T-helper 22 cell (primary cell): ENCODE data around the gene CAPN9.

Experiments
- DNase-seq: peaks from one replicate; pipeline ENCODE4 v3.0.0-alpha.2; 2020; ENCODE audit warnings: low read depth

The CAPN9 gene

DNA sequence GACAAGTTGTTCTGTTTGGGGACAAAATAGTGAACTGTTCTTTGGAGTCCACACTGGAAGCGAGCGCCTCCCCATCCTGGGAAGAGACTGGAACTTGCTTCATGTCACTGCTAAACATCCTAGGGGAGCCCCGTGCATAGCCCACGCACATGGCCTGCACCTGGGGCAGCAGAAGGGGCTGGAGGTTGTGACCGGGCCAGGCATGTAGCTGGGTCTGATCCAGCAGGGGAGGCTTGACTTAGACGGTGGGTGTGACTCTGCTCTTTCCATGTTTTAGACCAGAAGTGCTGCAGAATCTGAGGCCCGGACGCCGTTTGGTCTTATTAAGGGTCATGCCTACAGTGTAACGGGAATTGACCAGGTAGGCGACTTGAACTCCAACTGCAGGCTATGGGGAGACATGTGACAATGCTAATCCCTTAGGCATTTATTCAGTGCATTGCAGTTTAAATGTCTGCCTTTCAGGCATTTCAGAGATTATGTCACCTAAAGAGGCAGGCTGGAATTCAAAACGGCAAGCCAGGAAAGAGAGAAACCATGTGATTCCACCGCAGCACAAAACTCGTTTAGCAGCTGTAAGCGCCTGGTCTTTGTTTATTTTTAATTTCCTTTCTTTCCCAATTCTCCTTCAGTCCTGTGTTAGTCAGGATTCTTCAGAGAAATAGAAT, 21.8 kb downstream of the CAPN9 start:
- DNase-seq, result no peak

GRCh38 chr1:230770317-230770716, 23.1 kb downstream of the CAPN9 start:
- DNase-seq, result no peak

GRCh38 chr1:230771773-230772354, 24.7 kb downstream of the CAPN9 start:
- no peak for DNase-seq

GRCh38 chr1:230772457-230773395, 25.5 kb downstream of the CAPN9 start:
- no peak for DNase-seq

GRCh38 chr1:230773396-230774033, 26.3 kb downstream of the CAPN9 start:
- DNase-seq, result no peak

GRCh38 chr1:230778916-230779590, 31.9 kb downstream of the CAPN9 start:
- DNase-seq, result no peak

DNA sequence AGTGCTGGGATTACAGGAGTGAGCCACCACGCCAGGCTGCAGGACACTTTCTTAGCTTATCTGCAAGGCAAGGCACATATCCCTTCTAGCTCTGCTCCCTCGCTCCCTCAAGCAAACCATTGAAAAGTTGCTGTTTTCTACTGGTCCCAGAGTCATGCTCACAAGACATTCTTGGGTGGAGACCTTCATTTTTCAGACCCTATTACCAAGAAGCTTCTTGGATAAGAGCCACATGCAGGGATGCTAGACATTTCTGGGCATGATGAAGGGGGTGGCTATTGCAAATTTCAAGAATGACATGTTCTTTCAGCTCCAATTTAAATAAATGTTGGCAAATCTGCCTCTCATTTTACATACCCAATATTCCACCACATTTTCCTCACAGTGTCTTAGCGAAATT, 33.9 kb downstream of the CAPN9 start:
- no peak for DNase-seq

GRCh38 chr1:230781594-230781993, 34.4 kb downstream of the CAPN9 start:
- DNase-seq, result no peak

- no peak for DNase-seq
Measured at GRCh38 chr1:230784163-230784562, 37.0 kb downstream of the CAPN9 start.

GRCh38 chr1:230785636-230786384, 38.6 kb downstream of the CAPN9 start:
- DNase-seq, result no peak

DNA sequence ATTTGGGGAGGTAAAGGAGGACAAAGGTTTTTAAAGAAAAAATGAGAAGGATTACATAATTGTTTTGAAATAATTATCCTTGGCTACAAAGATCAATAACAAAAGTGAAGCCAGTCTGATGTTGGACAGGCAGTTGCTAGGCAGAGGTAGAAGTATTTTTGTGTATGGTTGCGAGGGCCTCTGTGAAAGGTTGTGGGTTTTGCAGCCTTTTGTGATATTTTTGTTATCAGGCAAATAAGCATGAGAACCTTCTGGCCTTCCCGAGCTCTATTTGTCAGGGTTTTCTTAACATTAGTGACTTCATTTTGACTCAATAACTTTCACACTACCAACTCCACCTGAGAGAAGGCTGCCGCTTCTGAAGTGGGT, 39.2 kb downstream of the CAPN9 start:
- DNase-seq, result no peak

DNA sequence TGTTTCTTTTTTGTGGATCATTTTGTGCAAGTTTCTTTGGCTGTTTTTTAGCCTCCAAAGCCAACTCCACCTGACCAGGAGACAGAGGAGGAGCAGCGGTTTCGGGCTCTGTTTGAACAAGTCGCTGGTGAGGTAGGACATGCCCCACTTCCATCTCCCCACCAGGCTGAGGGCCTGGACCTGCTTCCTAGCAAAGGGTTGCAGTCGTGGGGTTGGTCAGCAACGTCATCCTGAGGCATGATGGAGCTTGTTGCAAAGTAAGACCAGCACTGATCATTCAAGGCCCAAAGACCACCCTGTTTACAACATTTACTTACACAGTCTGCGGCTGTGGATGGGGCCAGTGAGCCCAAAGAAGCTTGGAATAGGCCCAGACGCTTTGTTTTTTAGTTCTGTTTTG, 40.3 kb downstream of the CAPN9 start:
- no peak for DNase-seq

DNA sequence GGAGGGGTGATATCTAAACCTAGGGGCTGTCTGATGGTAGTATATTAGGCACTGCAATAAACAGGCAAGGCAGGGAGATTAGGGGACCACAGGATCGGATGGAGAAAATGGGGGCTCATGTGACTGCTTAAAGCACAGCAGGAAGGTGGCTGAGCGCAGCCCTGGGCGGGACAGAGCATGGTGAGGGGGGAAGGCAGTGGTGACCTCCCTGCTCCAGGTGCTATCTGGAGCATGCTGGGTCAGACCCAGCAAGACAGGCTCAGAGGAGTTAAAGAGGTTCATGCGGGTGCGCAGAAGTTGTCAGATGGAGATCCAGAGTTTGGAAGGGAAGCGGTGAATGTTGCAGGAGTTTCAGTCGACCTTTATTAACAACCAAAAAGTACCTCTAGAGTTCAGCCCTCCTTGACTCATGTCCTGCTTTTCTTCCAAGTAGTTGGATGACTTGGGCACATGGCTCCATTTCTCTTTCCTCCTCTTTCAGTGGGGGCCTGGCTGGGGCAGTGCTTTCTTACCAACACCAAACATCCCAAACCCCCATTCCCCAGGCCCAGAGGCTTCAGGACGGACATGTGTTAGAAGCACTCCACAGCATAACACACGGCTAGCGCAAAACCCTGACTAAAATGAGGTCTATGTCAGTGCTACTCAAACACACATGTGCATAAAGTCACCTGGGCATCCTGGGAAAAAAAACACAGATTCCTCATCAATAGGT, 41.5 kb downstream of the CAPN9 start:
- DNase-seq, result no peak

DNA sequence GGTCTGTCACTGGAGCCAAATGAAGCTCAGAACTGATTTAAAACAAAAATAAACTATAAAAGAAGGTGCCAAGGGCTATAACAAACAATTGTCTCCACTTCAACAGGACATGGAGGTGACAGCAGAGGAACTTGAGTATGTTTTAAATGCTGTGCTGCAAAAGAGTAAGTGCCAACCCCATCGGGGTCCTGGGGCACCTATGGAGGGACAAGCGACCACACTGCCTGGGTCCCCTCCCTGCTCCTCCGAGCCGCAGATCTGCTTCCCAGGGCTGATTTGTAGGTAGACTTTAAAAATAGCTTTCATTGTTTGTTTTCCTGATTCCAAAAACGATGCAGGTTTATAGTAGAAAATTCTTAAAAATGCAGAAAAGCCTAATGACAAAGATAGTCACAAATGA, 42.8 kb downstream of the CAPN9 start:
- no peak for DNase-seq

DNA sequence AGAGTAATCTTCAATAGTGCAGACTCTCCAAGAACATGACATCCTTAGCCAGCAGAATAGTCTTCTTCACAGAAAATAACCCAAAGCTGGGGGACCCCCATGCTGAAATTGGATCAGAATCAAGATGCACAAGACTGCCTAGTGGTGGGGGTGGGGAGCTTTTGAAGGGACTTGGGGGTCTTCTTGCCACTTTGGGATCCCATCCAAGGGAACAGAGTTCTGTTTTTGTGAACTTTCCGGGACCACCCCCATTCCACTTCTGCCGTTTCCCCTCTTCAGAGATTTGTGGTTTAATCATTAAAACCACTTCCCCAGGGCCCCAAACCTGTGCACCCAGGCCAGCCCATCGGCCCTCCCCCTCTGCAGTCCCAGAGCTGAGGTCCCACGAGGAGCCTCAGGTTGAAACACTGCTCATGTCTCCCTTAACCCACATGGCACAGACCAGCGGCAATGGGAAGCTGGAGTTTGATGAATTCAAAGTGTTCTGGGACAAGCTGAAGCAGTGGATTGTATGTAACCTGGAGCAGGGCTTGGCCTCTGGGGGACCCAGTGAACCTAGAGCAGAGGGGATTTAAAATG, 44.9 kb downstream of the CAPN9 start:
- no peak for DNase-seq

DNA sequence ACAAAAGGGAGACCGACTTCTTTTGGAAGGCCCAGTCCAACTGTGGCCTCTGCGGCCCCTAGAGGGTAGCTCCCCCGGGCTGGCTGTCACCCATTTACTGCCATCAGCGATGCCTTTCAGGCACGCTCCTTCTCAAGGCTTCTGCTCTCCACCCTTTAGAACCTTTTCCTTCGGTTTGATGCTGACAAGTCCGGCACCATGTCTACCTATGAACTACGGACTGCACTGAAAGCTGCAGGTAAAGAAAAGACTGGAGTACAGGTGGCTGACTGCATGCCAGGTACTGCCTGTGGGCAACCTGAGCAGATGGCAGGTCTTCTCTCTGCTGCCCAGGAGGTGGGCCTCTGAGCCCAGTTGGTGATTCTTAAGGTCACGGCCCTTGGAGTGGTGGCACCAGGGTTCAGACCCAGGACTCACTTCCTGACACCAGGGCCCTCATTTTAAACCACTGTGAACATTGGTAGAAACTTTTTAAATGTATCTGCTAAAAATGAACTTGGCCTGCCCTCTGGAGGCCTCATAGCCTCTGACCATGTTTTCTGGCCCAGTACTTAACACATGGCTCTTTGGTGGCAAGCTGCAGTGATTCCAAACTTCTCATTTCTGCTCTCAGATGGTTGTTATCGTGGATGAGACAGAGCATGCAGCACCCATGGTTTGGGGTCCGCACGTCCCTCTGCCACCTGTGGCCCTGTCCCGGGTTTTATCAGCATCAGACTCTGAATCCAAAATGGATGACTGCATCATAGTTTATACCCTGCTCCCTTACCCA, 45.7 kb downstream of the CAPN9 start:
- DNase-seq, result no peak

- no peak for DNase-seq
Measured at GRCh38 chr1:230793463-230793745, 46.2 kb downstream of the CAPN9 start.

- no peak for DNase-seq
Measured at GRCh38 chr1:230794431-230794830, 47.2 kb downstream of the CAPN9 start.

GRCh38 chr1:230794871-230795605, 47.9 kb downstream of the CAPN9 start:
- no peak for DNase-seq
